H1 (cell line): ENCODE data around the gene SCNN1G.

ENCODE experiments used
- ATF3 ChIP-seq: IDR thresholded peaks from 2 replicates; pipeline ENCODE4 v1.6.1; 2011; ENCODE audit warnings: low read depth, mild to moderate bottlenecking, low read length; ENCODE audit not compliant: insufficient read depth
- MAX ChIP-seq: IDR thresholded peaks from 2 replicates; pipeline ENCODE4 v1.6.1; 2012; ENCODE audit warnings: inconsistent platforms
- NRF1 ChIP-seq: IDR thresholded peaks from 2 replicates; pipeline ENCODE4 v1.6.1; 2011; ENCODE audit warnings: mild to moderate bottlenecking, low read depth, low read length, improper control_type of control experiment
- RAD21 ChIP-seq, 2 experiments: IDR thresholded peaks in 1 of 2; conservative IDR thresholded peaks in 1 of 2; 2 replicates each; pipeline ENCODE4 v1.6.1; 2011; ENCODE audit warnings: low read depth in 2 of 2, low read length in 2 of 2, improper control_type of control experiment in 1 of 2, inconsistent platforms in 1 of 2, mild to moderate bottlenecking in 1 of 2, moderate library complexity in 1 of 2

- TF ChIP-seq RAD21 (IDR thresholded peaks at IDR 0.05 in 1 of 2, conservative IDR thresholded peaks at IDR 0.05 in 1 of 2; ENCODE audit: low read depth in 2 of 2, low read length in 2 of 2) (no peak), ATF3 (no peak), NRF1 (no peak), MAX (no peak)
These were observed 10.0 kb upstream of the SCNN1G start for GRCh38 chr16:23172583-23172982.
